Airway epithelial cell (primary cell): ENCODE results near the gene MMRN1. TPM values are rescaled to one million over a fixed set of nuclear protein-coding genes. Genes with fewer than 3 reads are reported as not detected.

ENCODE experiments used
- total RNA-seq: library from RNA; depleted of rRNA; stranded (reverse); fragments of >200 nt; gene quantifications from 2 replicates; pipeline ENCODE4 v1.2.3, GENCODE V29; 2015

Gene MMRN1
- total RNA-seq = not detected in 2 replicates

GRCh38 chr4:89894649-89895550 is at the start of gene MMRN1:
Gene MMRN1 (plus strand): TSS chr4:89894854. CDS start chr4:89894972, 118 bp downstream.

Other genes with a start within 250 kb of the MMRN1 start
- 26.2 and 69.8 TPM in 2 replicates for gene SNCA, start 57.7 kb upstream of the MMRN1 start, total RNA-seq
- 1.4 TPM in 1 of 2 replicates, not detected in the other for gene CCSER1, start 232.5 kb downstream of the MMRN1 start, total RNA-seq